ENCODE data around the gene BUD31.
"Not testable (repeated sequence)": the region's sequence is repeated elsewhere in the genome, so short reads cannot be mapped to it uniquely, and the experiment has no call there.

The BUD31 gene

DNA sequence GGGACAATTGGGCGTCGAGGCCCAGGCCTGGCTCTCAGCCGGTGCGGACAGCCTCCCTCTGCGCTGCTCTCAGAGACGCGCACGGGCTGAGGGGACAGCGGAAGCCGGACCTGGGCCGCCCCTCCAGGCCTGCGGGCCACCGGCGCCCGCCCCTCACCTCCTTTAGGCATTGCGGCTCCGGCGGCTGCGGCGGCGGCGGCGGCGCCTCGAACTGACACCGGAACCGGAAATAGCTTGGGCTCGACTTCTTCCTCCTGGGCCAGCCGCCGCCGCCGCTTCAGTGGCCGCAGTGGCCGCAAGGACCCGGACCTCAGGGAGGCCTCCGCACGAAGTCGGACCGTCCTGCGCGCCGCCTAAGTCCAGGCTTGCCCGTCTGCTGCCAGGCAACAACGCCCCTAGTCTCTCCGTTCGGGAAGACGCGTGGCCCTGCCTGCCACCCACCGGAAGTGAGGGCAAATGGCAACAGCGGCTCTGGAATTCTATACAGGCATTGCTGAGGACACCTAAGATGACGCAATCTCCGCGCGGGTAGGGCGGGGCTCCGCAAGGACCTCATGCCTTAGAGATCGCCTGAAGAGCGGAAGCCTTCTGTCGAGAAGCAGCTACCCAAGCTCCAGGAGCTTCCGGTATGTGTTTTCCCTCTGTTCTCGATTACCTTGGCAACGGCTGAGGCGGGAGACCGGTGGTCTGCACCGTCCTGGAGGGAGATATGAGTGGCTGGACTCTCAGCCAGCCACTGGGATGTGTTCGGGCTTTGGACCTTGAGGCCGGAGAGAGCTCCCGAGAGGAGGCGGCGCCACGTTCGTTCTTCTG lies at the start of gene BUD31, which contains the start of gene PDAP1:
Gene BUD31, plus strand, starts transcription at position 591 of the 813 bp plus-strand sequence. CDS start 2,124 bp downstream, outside the sequence.
Gene PDAP1, minus strand, starts transcription at position 219 of the 813 bp plus-strand sequence. Its CDS starts 49 bp downstream, at position 170.
- DNase-seq (ENCODE audit: low spot score): peak; percentile 94

- no peak for DNase-seq (ENCODE audit: low spot score)
These were observed 49.2 kb upstream of the BUD31 start for GRCh38 chr7:99359465-99360154.

GRCh38 chr7:99362801-99363200 lies 46.0 kb upstream of the BUD31 start:
- no peak for DNase-seq (ENCODE audit: low spot score)

GRCh38 chr7:99363286-99363685 lies 45.5 kb upstream of the BUD31 start:
- no peak for DNase-seq (ENCODE audit: low spot score)

DNA sequence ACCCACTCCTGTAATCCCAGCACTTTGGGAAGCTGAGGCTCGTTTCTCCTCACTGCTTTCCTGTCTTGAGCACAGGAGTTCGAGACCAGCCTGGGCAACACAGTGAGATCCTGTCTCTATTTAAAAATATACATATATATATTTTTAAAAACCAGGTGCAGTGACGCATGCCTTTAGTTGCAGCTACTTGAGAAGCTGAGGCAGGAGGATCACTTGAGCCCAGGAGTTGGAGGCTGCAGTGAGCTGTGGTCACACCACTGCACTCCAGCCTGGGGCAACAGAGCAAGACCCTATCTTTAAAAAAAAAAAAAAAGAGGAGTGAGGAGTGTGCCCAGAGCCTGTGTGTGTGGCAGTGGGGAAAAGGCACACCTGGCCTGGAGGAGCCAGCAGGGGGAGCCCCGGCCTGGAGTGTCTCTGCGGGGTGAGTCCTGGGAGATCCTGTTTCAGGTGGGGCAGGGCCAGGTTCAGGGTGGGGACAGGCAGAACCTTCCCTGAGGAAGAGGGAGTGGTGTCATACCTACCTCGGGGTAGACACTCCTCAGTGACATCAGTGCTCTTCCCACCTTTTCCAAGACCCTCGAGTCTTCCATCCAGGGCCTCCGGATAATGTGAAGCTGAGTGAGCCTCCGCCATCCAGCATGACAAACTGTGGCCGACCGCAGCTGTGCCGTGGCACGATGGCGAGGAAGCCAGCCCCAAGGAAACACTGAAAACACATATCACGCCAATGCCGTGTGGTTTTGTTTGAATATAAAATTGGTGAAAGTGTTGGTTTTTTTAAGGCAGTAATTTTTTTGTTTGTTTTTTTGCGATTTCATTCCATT lies 43.2 kb upstream of the BUD31 start:
- no peak for DNase-seq (ENCODE audit: low spot score)

DNA sequence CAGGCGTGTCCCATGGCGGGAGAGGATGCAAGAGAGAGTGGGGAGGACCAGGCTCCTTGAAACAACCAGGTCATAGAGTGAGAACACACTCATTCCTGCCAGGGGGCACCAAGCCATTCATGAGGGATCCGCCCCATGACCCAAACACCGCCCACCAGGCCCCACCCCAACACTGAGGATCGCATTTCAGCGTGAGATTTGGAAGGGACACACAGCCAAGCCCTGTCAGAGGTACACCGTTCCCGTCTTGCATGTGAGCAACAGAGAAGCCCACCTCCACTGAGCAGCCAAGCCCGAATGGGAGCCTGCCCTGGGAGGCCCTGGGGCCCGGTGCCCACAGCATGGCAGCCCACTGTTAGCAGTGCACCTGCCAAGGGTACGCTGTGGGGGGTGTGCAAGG lies 42.1 kb upstream of the BUD31 start:
- no peak for DNase-seq (ENCODE audit: low spot score)

DNA sequence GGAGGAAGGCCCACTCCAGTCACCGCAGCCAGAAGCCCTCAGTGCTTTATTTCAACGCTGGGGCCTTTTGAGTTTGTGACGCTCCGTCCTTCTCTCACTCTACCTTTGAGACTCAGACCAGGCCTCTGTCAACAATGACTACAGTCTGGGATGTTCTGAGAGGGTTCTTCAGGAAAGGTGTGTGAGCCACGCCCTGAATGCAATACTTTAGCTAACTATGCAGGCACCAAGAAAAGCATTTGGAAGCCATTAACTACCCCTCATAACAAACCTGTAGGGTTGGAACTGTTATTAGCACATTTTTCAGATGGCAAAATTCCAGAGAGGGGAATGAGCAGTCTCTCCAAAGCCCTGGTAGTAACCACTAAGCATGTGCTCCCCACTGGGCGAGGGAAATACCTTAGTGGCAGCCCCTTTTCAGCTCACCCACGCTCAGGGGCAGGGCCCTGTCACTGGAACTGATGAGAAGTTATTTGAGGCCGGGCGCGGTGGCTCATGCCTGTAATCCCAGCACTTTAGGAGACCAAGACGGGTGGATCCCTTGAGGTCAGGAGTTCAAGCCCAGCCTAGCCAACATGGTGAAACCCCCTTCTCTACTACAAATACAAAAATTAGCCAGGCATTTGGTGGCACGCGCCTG lies 39.9 kb upstream of the BUD31 start:
- no peak for DNase-seq (ENCODE audit: low spot score)

- DNase-seq (ENCODE audit: low spot score): no peak
These were observed 38.9 kb upstream of the BUD31 start for GRCh38 chr7:99369767-99370391.

DNA sequence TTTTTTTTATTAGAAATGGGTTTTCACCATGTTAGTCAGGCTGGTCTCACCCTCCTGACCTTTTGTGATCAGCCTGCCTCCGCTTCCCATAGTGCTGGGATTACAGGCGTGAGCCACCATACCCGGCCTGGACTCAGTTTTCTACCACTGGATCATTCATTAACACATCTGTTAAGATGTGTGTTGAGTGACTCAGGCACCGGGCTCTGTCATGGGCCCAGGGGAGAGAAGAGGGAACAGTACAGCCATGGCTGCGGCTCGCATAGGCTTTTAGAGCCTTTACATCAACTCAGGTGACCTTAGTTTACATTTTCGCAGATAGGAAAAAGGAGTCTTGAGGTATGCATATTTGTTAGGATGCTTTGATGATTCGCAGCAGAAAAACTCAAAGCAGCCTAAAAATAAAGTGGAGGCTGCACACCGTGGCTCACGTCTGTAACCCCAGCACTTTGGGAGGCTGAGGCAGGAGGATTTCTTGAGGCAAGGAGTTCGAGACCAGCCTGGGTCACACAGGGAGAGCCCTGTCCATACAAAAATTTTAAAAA lies 37.3 kb upstream of the BUD31 start:
- DNase-seq (ENCODE audit: low spot score): no peak

- DNase-seq (ENCODE audit: low spot score): no peak
These were observed 36.3 kb upstream of the BUD31 start for GRCh38 chr7:99372275-99373090.

- DNase-seq (ENCODE audit: low spot score): no peak
These were observed 35.4 kb upstream of the BUD31 start for GRCh38 chr7:99373091-99374066.

- no peak for DNase-seq (ENCODE audit: low spot score)
These were observed 34.4 kb upstream of the BUD31 start, which contains the start of gene ARPC1B for GRCh38 chr7:99374111-99375064. Gene ARPC1B, plus strand, starts transcription at chr7:99374730. Its CDS starts 10,985 bp downstream, at chr7:99385715.

DNA sequence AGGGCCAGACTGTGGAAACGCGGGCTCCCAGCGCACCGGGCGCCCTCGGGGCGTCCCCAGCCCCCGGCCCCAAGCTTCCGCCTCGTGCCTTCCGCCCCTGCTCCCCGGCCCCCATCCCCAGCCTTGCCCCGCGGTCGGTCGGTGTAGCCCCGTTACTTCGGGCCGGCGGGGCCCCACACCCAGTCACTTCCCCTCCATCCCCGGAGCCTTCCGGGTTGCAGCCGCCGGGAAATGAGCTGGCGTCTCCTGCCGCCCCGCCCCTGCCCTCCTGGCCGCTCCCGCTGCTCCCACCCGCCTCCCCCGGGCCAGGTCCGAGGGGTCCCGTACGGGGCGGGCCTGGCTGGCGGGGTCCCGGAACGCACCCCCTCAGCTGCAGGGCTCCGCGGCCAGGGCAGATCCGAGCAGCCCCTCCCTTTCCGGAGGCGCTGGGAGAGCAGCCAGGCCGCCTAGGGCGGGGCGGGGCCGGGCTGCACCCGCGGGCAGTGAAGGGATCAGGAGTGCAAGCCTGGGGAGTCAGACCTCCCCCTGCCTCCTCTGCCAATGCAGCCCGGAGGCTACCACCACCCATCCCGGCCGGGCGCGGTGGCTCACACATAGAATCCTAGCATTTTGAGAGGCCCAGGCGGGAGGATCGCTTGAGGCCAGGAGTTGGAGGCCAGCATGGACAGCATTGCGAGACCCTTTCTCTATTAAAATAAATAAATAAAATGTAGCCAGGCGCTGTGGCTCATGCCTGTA lies 33.5 kb upstream of the BUD31 start:
- DNase-seq (ENCODE audit: low spot score): peak; percentile 57

DNA sequence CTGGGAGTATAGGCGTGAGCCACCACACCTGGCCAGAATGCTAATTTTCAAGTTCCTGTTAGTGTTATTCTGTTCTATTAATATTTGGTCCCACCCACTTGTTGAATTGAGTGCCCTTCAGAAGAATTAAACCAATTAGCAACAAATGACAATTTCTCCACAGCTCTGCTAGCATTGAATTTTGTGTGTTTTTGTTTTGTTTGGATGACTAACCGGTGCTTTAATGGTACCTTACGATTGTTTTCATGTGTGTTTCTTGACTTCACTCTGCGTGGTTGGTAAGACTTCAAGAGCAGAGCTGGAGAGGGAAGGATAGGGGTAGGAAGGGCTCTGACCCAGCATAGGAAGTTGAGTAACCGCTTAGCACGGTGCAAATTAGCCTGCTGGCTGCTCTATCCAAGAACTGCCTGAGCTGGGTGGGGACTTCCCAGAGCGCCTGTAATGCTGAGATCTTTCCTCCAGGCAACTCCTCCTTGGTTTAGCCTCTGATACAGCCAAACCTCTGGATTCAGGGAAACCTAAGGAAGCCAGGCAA lies 29.7 kb upstream of the BUD31 start:
- peak; percentile 70 for DNase-seq (ENCODE audit: low spot score)

- not testable (repeated sequence) for DNase-seq (ENCODE audit: low spot score)
These were observed 29.1 kb upstream of the BUD31 start for GRCh38 chr7:99379693-99380031.

DNA sequence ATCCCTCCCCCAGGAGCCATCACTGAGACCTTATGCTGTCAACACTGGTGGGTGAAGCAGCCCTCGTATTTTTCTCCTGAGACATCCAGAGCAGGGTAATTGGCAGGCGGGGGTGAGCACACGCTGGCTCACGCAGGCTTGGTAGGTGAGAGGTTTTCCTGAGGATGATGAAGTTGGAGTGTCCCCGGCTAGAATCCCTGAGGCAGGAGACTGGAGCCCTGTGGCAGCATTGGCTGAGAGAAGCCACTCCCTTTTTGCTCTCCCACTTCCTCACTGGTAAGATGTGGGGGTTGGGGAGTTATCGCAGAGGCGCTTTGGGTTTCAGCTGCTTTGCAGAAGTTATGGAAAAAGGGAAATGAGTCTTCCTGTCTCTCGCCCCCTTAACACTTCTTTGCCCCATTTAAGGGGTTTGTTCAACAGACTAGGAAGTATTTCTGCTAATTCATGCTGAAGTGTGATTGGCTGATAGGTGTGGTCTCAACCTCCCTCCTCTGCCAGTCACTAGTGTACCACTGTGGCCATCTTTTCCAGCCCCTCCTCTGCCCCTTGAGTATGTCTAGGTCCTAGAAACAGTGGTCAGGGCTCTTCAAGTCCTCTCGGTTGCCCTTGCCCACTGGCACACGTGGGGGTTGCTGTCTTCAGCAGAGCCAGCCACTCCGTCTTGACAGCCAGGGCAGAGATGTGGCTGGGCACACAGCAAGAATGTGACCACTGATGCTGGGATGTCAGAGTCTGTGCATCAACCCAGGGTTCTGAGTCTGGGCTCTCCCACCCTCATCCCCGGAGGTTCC lies 28.5 kb upstream of the BUD31 start:
- peak; percentile 83 for DNase-seq (ENCODE audit: low spot score)
